Measurements from ENCODE around the gene TOLLIP. TPM values are rescaled to one million over a fixed set of nuclear protein-coding genes. Genes with fewer than 3 reads are reported as not detected.

TOLLIP gene
- total and polyA plus RNA-seq, 2 of the 8 experiments (the other 6 are each of a cell fraction or from before 2014, with no cell fraction given), result 23.7 to 34.7 TPM

- no peak for TF ChIP-seq CHD1 (IDR thresholded peaks at IDR 0.05; ENCODE audit: low read depth, low read length)
- TF ChIP-seq MAFK (IDR thresholded peaks at IDR 0.05; ENCODE audit: low read depth, low read length), result no peak
- no peak for TF ChIP-seq CHD7 (IDR thresholded peaks at IDR 0.05; ENCODE audit: insufficient replicate concordance, low read length)
- TF ChIP-seq RAD21 (IDR thresholded peaks at IDR 0.05 in 1 of 2, conservative IDR thresholded peaks at IDR 0.05 in 1 of 2; ENCODE audit: low read depth in 2 of 2, low read length in 2 of 2), result no peak
Measured at GRCh38 chr11:1257366-1257765, 52.1 kb downstream of the TOLLIP start (continued).
